H1 (cell line): Measurements from ENCODE around the gene BPIFB3. TPM values are rescaled to one million over a fixed set of nuclear protein-coding genes. Genes with fewer than 3 reads are reported as not detected.

Experiments used
- CTCF ChIA-PET: fragments of 300-600 bp; sonication (Branson Sonifier 250); formaldehyde crosslinking; loops from one replicate; lab custom pipeline; 2021; ENCODE audit not compliant: partially characterized antibody; lab: Charles Lee
- POLR2A ChIA-PET: fragments of 300-600 bp; sonication (Branson Sonifier 250); formaldehyde crosslinking; loops from one replicate; lab custom pipeline; 2021; ENCODE audit warnings: inconsistent platforms; ENCODE audit not compliant: partially characterized antibody; lab: Charles Lee
- DNase-seq, 2 experiments: peaks; one replicate each; pipeline versions ENCODE4 v3.0.0 to v3.0.0-alpha.2; 2010 to 2022; ENCODE audit warnings: low spot score in 2 of 2, low read depth in 1 of 2, mixed read lengths in 1 of 2
- FAIRE-seq: peaks from 2 replicates; lab custom pipeline; 2011; peaks lifted over from hg19 to GRCh38; lab: Jason Lieb, UNC
- H2AFZ ChIP-seq: 2 replicates; pipeline ENCODE4 v1.8.1; 2012; ENCODE audit warnings: low read length, inconsistent platforms
- H2AK5ac ChIP-seq: 2 replicates; pipeline ENCODE4 v1.6.1; 2013; ENCODE audit warnings: low read depth, low read length
- H2BK120ac ChIP-seq: replicated peaks from 2 replicates; pipeline ENCODE3; 2013; ENCODE audit warnings: low read depth, low read length, inconsistent platforms
- H2BK12ac ChIP-seq: 2 replicates; pipeline ENCODE4 v1.6.1; 2013; ENCODE audit warnings: low read depth, low read length
- H2BK15ac ChIP-seq: 2 replicates; pipeline ENCODE4 v1.6.1; 2013; ENCODE audit warnings: low read length
- H2BK20ac ChIP-seq: 2 replicates; pipeline ENCODE4 v1.6.1; 2013; ENCODE audit warnings: low read length
- H2BK5ac ChIP-seq: 2 replicates; pipeline ENCODE4 v1.6.1; 2013; ENCODE audit warnings: low read depth, low read length
- H3K14ac ChIP-seq: 2 replicates; pipeline ENCODE4 v1.6.1; 2013; ENCODE audit warnings: inconsistent platforms; ENCODE audit not compliant: insufficient read length
- H3K18ac ChIP-seq: 2 replicates; pipeline ENCODE4 v1.6.1; 2013; ENCODE audit warnings: low read length; ENCODE audit errors: extremely low read depth
- H3K23ac ChIP-seq: 2 replicates; pipeline ENCODE4 v1.6.1; 2013; ENCODE audit warnings: inconsistent platforms; ENCODE audit not compliant: insufficient read length
- H3K23me2 ChIP-seq: 2 replicates; pipeline ENCODE4 v1.6.1; 2013; ENCODE audit warnings: low read depth, low read length
- H3K27ac ChIP-seq: 2 replicates; pipeline ENCODE4 v1.6.1; 2011; ENCODE audit warnings: low read depth, low read length, inconsistent platforms
- H3K27me3 ChIP-seq, 4 experiments: replicated peaks in 1 of 4; 1 replicate in 1 of 4; 2 replicates in 3 of 4; pipeline versions ENCODE4 v1.6.1 to v1.8.1; 2011 to 2013; ENCODE audit warnings: low read length in 3 of 4, mild to moderate bottlenecking in 3 of 4, inconsistent platforms in 2 of 4, mixed read lengths in 2 of 4, moderate library complexity in 1 of 4; ENCODE audit not compliant: control insufficient read depth in 3 of 4, insufficient read depth in 3 of 4; ENCODE audit errors: extremely low read depth in 1 of 4
- H3K36me3 ChIP-seq, 4 experiments: 2 replicates each; pipeline versions ENCODE4 v1.6.1 to v1.8.1; 2011 to 2013; ENCODE audit warnings: mild to moderate bottlenecking in 4 of 4, low read length in 3 of 4, moderate library complexity in 2 of 4, control low read depth in 1 of 4, inconsistent platforms in 1 of 4; ENCODE audit not compliant: insufficient read depth in 4 of 4, control insufficient read depth in 2 of 4
- H3K4ac ChIP-seq: replicated peaks from 2 replicates; pipeline ENCODE3; 2013; ENCODE audit warnings: low read length, low read depth, mixed read lengths, inconsistent platforms; ENCODE audit not compliant: insufficient read length
- H3K4me1 ChIP-seq, 4 experiments: replicated peaks in 1 of 4; 1 replicate in 1 of 4; 2 replicates in 3 of 4; pipeline versions ENCODE4 v1.6.1 to v1.8.1; 2011 to 2013; ENCODE audit warnings: low read length in 3 of 4, inconsistent platforms in 2 of 4, mixed read lengths in 1 of 4; ENCODE audit not compliant: insufficient read depth in 4 of 4, control insufficient read depth in 3 of 4
- H3K4me2 ChIP-seq, 2 experiments: 2 replicates each; pipeline versions ENCODE4 v1.6.1 to v1.8.1; 2011 to 2013; ENCODE audit warnings: low read depth in 2 of 2, low read length in 2 of 2, control low read depth in 1 of 2, inconsistent platforms in 1 of 2, mild to moderate bottlenecking in 1 of 2; ENCODE audit not compliant: insufficient read depth in 1 of 2
- H3K4me3 ChIP-seq, 4 experiments: fragments of 200-600, 300-600 bp in 1 of 4; sonication (generic), shearing (Covaris generic), sonication (Bioruptor Twin) in 1 of 4; 2 replicates each; pipeline versions ENCODE4 v1.5.1 to v1.8.1; 2011 to 2016; ENCODE audit warnings: low read length in 4 of 4, low read depth in 3 of 4, control low read depth in 2 of 4, inconsistent platforms in 2 of 4, mild to moderate bottlenecking in 2 of 4, mixed read lengths in 1 of 4, moderate library complexity in 1 of 4; ENCODE audit not compliant: insufficient read depth in 2 of 4; ENCODE audit errors: extremely low read depth in 1 of 4
- H3K56ac ChIP-seq: replicated peaks from 2 replicates; pipeline ENCODE3; 2013; ENCODE audit warnings: low read depth, mild to moderate bottlenecking, mixed read lengths, low read length, inconsistent platforms; ENCODE audit not compliant: insufficient read length
- H3K79me1 ChIP-seq: 2 replicates; pipeline ENCODE4 v1.6.1; 2013; ENCODE audit warnings: low read depth, low read length, control low read depth
- H3K79me2 ChIP-seq, 2 experiments: 2 replicates each; pipeline versions ENCODE4 v1.6.1 to v1.8.1; 2012 to 2013; ENCODE audit warnings: low read length in 2 of 2, mild to moderate bottlenecking in 2 of 2, inconsistent platforms in 1 of 2; ENCODE audit not compliant: insufficient read depth in 2 of 2, control insufficient read depth in 1 of 2
- H3K9ac ChIP-seq, 4 experiments: replicated peaks in 1 of 4; 1 replicate in 1 of 4; 2 replicates in 3 of 4; pipeline versions ENCODE4 v1.6.1 to v1.8.1; 2011 to 2013; ENCODE audit warnings: low read depth in 3 of 4, low read length in 3 of 4, control low read depth in 2 of 4, mild to moderate bottlenecking in 2 of 4, moderate library complexity in 2 of 4, inconsistent platforms in 1 of 4; ENCODE audit errors: extremely low read depth in 1 of 4
- H3K9me3 ChIP-seq, 2 experiments: 2 replicates each; pipeline versions ENCODE4 v1.6.1 to v1.8.1; 2012 to 2013; ENCODE audit warnings: mild to moderate bottlenecking in 2 of 2, moderate library complexity in 2 of 2, control low read depth in 1 of 2, inconsistent platforms in 1 of 2, low read depth in 1 of 2, low read length in 1 of 2, mixed read lengths in 1 of 2; ENCODE audit not compliant: insufficient read depth in 2 of 2
- H4K20me1 ChIP-seq, 2 experiments: replicated peaks in 1 of 2; 2 replicates each; pipeline versions ENCODE3 to v1.8.1; 2011 to 2013; ENCODE audit warnings: inconsistent platforms in 2 of 2, low read length in 2 of 2, mild to moderate bottlenecking in 1 of 2; ENCODE audit not compliant: insufficient read depth in 2 of 2, control insufficient read depth in 1 of 2
- H4K5ac ChIP-seq: 2 replicates; pipeline ENCODE4 v1.6.1; 2013; ENCODE audit warnings: low read length, low read depth, mixed read lengths, inconsistent platforms; ENCODE audit not compliant: insufficient read length
- H4K8ac ChIP-seq: 2 replicates; pipeline ENCODE4 v1.8.0; 2013; ENCODE audit warnings: mild to moderate bottlenecking, moderate library complexity, low read length, inconsistent platforms; ENCODE audit not compliant: insufficient read depth; ENCODE audit errors: extremely low read depth
- H4K91ac ChIP-seq: replicated peaks from 2 replicates; pipeline ENCODE3; 2013; ENCODE audit warnings: low read length, mixed read lengths, inconsistent platforms; ENCODE audit not compliant: insufficient read length
- POLR2A ChIP-seq, 2 experiments: IDR thresholded peaks; 1 replicate in 1 of 2; 2 replicates in 1 of 2; pipeline ENCODE4 v1.6.1; 2011; ENCODE audit warnings: low read depth in 2 of 2, low read length in 2 of 2, mild to moderate bottlenecking in 2 of 2; ENCODE audit errors: control extremely low read depth in 1 of 2
- SP4 ChIP-seq: IDR thresholded peaks from 2 replicates; pipeline ENCODE4 v1.6.1; 2012; ENCODE audit warnings: low read length, inconsistent platforms
- TCF12 ChIP-seq: IDR thresholded peaks from 2 replicates; pipeline ENCODE4 v1.6.1; 2011; ENCODE audit warnings: low read depth, mild to moderate bottlenecking, low read length
- WGBS, 2 experiments: shearing (Covaris generic) in 1 of 2; methylation state at CpG; one replicate each; pipeline versions ENCODE4 v1.1.6 to v1.1.7; 2013 to 2015; ENCODE audit warnings: low lambda C conversion rate in 2 of 2, mixed read lengths in 2 of 2, inconsistent platforms in 1 of 2, low coverage in 1 of 2, missing lambda C conversion rate in 1 of 2; ENCODE audit not compliant: insufficient replicate concordance in 2 of 2, insufficient coverage in 1 of 2, insufficient read length in 1 of 2; ENCODE audit errors: extremely low coverage in 1 of 2, missing lambda C conversion rate in 1 of 2; 5-methylcytosine and 5-hydroxymethylcytosine counted together
- polyA plus RNA-seq, 7 experiments: library from polyadenylated mRNA; depleted of rRNA in 3 of 7; stranded (reverse) in 5 of 7; unstranded in 2 of 7; fragments of >200 nt in 5 of 7; fragments of 200-250 nt in 2 of 7; gene quantifications; 1 replicate in 5 of 7; 2 replicates in 1 of 7; 4 replicates in 1 of 7; pipeline versions ENCODE4 v1.2.1 to v1.2.3, GENCODE V29; 2011 to 2013; ENCODE audit warnings: missing spikeins in 2 of 7, mixed read lengths in 2 of 7
- total RNA-seq: library from RNA; stranded (reverse); fragmentation: NEBNext Ultra II Directional; extraction: Animal tissue kit (Norgen Biotek cat#: 25700); gene quantifications from 2 replicates; pipeline ENCODE4 v1.2.1, GENCODE V29; 2021

Gene BPIFB3
- total and polyA plus RNA-seq, 2 of the 8 experiments (the other 6 are each of a cell fraction or from before 2014, with no cell fraction given) = not detected

DNA sequence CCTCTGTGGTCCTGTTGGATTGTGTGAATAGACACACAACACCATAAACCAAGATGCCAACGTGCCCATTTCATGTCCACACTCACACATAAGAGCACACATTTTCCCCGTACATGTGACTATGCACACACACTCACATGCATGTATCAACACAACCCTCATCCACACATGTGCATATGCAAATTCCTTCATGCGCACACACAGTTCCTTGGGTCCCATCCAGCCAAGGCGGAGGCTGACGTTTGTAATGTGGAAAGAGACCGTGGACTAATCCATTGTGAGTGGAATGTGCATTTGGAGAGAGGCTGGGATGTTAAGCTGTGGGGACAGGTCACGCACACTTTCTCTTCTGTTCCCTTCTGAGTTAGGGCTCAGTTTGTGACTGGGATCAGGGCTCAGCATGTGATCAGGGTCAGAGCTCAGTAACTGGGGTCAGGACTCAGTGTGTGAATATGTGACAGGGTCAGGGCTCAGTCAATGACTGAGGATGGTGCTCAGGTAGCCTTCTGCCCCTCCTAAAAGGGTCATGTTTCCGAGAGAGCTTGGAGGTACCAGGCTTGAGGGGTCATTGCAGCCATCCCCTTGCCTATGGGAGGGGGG, 46.8 kb upstream of the BPIFB3 start:
- H2AFZ ChIP-seq = no peak overlapping the region
- no peak overlapping the region for H2BK5ac ChIP-seq
- POLR2A ChIA-PET = no interaction called here
- H3K4me2 ChIP-seq = no peak overlapping the region
- no peak overlapping the region for H2AK5ac ChIP-seq
- H3K23ac ChIP-seq = peak overlapping the region; percentile 87
- no peaks in the 10 kb centered on the region for H3K79me2 ChIP-seq
- H2BK20ac ChIP-seq = no peak overlapping the region; the same call in 1 of the 2 replicates
- DNase-seq (no peak), FAIRE-seq (no peak)
- no peaks in the 10 kb centered on the region for H3K79me1 ChIP-seq
- no peak overlapping the region for H4K5ac ChIP-seq
- 86% methylated on average over 8 of the region's 8 CpGs; no CpG with 5 or more reads in 1 of the 2 experiments for WGBS, 2 experiments
- H3K14ac ChIP-seq = no peak overlapping the region
- no peak overlapping the region for H2BK12ac ChIP-seq
- no peak overlapping the region for H3K9ac ChIP-seq
- no peak overlapping the region for H2BK15ac ChIP-seq
- H3K56ac ChIP-seq = no peak overlapping the region
- no peak overlapping the region for H4K91ac ChIP-seq
- H2BK120ac ChIP-seq = no peak overlapping the region
- no peaks in the 10 kb centered on the region for H3K23me2 ChIP-seq
- H4K8ac ChIP-seq = no peak overlapping the region
- no peaks in the 10 kb centered on the region for H3K36me3 ChIP-seq
- H3K4me3 ChIP-seq = no peak overlapping the region
- 0 out of 4 replicates have a peak, but pooled peaks cover 0 to 2% of the 10 kb centered on the region in 2 experiments for H3K9me3 ChIP-seq
- H3K27ac ChIP-seq = no peak overlapping the region
- no peaks in the 10 kb centered on the region for H3K27me3 ChIP-seq
- H3K18ac ChIP-seq = no peak overlapping the region
- H3K4ac ChIP-seq = no peak overlapping the region
- no peaks in the 10 kb centered on the region; a peak in 1 of 7 replicates for H3K4me1 ChIP-seq
- H4K20me1 ChIP-seq = no peaks in the 10 kb centered on the region
- CTCF ChIA-PET = interaction anchor here (0.7 to 9.1 kb wide), 8 partner anchors 9 to 113 kb away, joined by 3 to 86 read pairs (median 4); no protein-coding TSS in a partner anchor
- no peak for TF ChIP-seq TCF12
- TF ChIP-seq POLR2A (IDR thresholded peaks at IDR 0.05; ENCODE audit: control extremely low read depth in 1 of 2, low read depth in 2 of 2, low read length in 2 of 2) = no peak
- TF ChIP-seq SP4 = no peak
